GM12878 (cell line): ENCODE data around the gene GNAZ. TPM values are rescaled to one million over a fixed set of nuclear protein-coding genes. Genes with fewer than 3 reads are reported as not detected.

Experiments used
- ATAC-seq: fragments of 200-7000 bp; cut with Tn5 transposase; 3 replicates; pipeline ENCODE4 v1.9.1; 2020; ENCODE audit warnings: mild to moderate bottlenecking, moderate library complexity
- BruUV-seq: library from RNA; stranded (reverse); fragments of 400-500 nt; replicated peaks from 2 replicates; lab custom pipeline; 2021; lab: Mats Ljungman, UMichigan
- CTCF ChIA-PET: fragments of 300-600 bp; sonication (Branson Sonifier 250); formaldehyde crosslinking; extraction: SDS; loops from one replicate; lab custom pipeline; 2021; ENCODE audit warnings: inconsistent platforms; lab: Yijun Ruan, JAX
- POLR2A ChIA-PET: fragments of 350-600 bp; formaldehyde crosslinking; extraction: SDS; loops from one replicate; lab custom pipeline; 2021; ENCODE audit warnings: inconsistent platforms; lab: Charles Lee
- RAD21 ChIA-PET: fragments of 300-600 bp; sonication (Branson Sonifier 250); formaldehyde crosslinking; loops from one replicate; lab custom pipeline; 2023; ENCODE audit warnings: antibody characterized with exemption; ENCODE audit not compliant: unreplicated experiment; lab: Charles Lee
- SMC1A ChIA-PET: fragments of 300-600 bp; sonication (Branson Sonifier 250); formaldehyde crosslinking; loops from one replicate; lab custom pipeline; 2023; ENCODE audit not compliant: unreplicated experiment, uncharacterized antibody; lab: Charles Lee
- DNase-seq: peaks from one replicate; pipeline ENCODE4 v3.0.0-alpha.2; 2011; ENCODE audit warnings: low read depth, low spot score
- FAIRE-seq: peaks from 3 replicates; lab custom pipeline; 2011; peaks lifted over from hg19 to GRCh38; lab: Jason Lieb, UNC
- H2AFZ ChIP-seq: 2 replicates; pipeline ENCODE4 v1.6.0; 2011; ENCODE audit warnings: low read depth, low read length, control low read depth; ENCODE audit not compliant: control insufficient read depth
- H3K27ac ChIP-seq: 2 replicates; pipeline ENCODE4 v1.5.1; 2011; ENCODE audit warnings: control low read depth; ENCODE audit not compliant: control insufficient read depth, insufficient read depth
- H3K27me3 ChIP-seq, 2 experiments: replicated peaks in 1 of 2; 2 replicates each; pipeline versions ENCODE4 v1.6.0 to v1.6.1; 2011; ENCODE audit warnings: low read length in 1 of 2; ENCODE audit not compliant: control insufficient read depth in 2 of 2, insufficient read depth in 2 of 2
- H3K36me3 ChIP-seq, 2 experiments: 2 replicates each; pipeline ENCODE4 v1.5.1; 2011; ENCODE audit warnings: low read length in 1 of 2; ENCODE audit not compliant: control insufficient read depth in 2 of 2, insufficient read depth in 2 of 2
- H3K4me1 ChIP-seq: 2 replicates; pipeline ENCODE4 v1.6.1; 2011; ENCODE audit warnings: mild to moderate bottlenecking, low read length, moderate library complexity, mixed read lengths; ENCODE audit not compliant: control insufficient read depth, insufficient read depth
- H3K4me2 ChIP-seq: 2 replicates; pipeline ENCODE4 v1.6.0; 2011; ENCODE audit warnings: control low read depth; ENCODE audit not compliant: control insufficient read depth, insufficient read depth
- H3K4me3 ChIP-seq: fragments of 200-600 bp; sonication (generic); 2 replicates; pipeline ENCODE4 v1.5.1; 2016
- H3K79me2 ChIP-seq: 2 replicates; pipeline ENCODE4 v1.6.0; 2011; ENCODE audit warnings: low read length; ENCODE audit not compliant: control insufficient read depth, insufficient read depth
- H3K9ac ChIP-seq: 2 replicates; pipeline ENCODE4 v1.8.0; 2011; ENCODE audit warnings: low read length, control low read depth, mixed read lengths; ENCODE audit not compliant: control insufficient read depth, insufficient read depth
- H3K9me3 ChIP-seq: replicated peaks from 3 replicates; pipeline ENCODE4 v1.5.1; 2011; ENCODE audit warnings: mild to moderate bottlenecking, low read length; ENCODE audit not compliant: control insufficient read depth, insufficient read depth
- H4K20me1 ChIP-seq: 2 replicates; pipeline ENCODE4 v1.6.0; 2011; ENCODE audit not compliant: control insufficient read depth, insufficient read depth
- ASH2L ChIP-seq: fragments of 300-600, 200-600 bp; sonication (generic); IDR thresholded peaks from 2 replicates; pipeline ENCODE4 v1.6.1; 2017; ENCODE audit warnings: low read depth, mild to moderate bottlenecking, borderline replicate concordance
- BHLHE40 ChIP-seq, 2 experiments: fragments of 450-650 bp in 1 of 2; IDR thresholded peaks; 2 replicates each; pipeline ENCODE4 v1.6.1; 2011 to 2017; ENCODE audit warnings: low read depth in 2 of 2, borderline replicate concordance in 1 of 2, improper control_type of control experiment in 1 of 2, low read length in 1 of 2, mild to moderate bottlenecking in 1 of 2
- ESRRA ChIP-seq: IDR thresholded peaks from 2 replicates; pipeline ENCODE4 v1.6.1; 2012; ENCODE audit warnings: mild to moderate bottlenecking, low read length, improper control_type of control experiment
- JUNB ChIP-seq: IDR thresholded peaks from 2 replicates; pipeline ENCODE4 v1.6.1; 2016; ENCODE audit warnings: antibody characterized with exemption, mild to moderate bottlenecking
- JUND ChIP-seq: IDR thresholded peaks from 2 replicates; pipeline ENCODE4 v1.6.1; 2012; ENCODE audit warnings: low read depth, mild to moderate bottlenecking, low read length, improper control_type of control experiment, moderate library complexity
- TCF12 ChIP-seq: IDR thresholded peaks from 2 replicates; pipeline ENCODE4 v1.6.1; 2011; ENCODE audit warnings: low read depth, mild to moderate bottlenecking, low read length
- ZNF207 ChIP-seq: fragments of 450-650 bp; IDR thresholded peaks from 2 replicates; pipeline ENCODE4 v1.6.1; 2014; ENCODE audit warnings: antibody characterized with exemption, mild to moderate bottlenecking, borderline replicate concordance
- WGBS: methylation state at CpG from one replicate; pipeline ENCODE4 v1.1.6; 2016; ENCODE audit warnings: low lambda C conversion rate; ENCODE audit not compliant: insufficient replicate concordance, insufficient coverage; ENCODE audit errors: missing lambda C conversion rate; 5-methylcytosine and 5-hydroxymethylcytosine counted together
- in situ Hi-C: fragments of 300-500 bp; cut with MboI; formaldehyde crosslinking; loops from 9 replicates; pipeline ENCODE4 v1.14.3; 2018; ENCODE audit warnings: mixed read lengths
- intact Hi-C: fragments of 100-400 bp; cut with micrococcal nuclease; formaldehyde crosslinking; loops from one replicate; pipeline ENCODE4 v1.14.2; 2022; ENCODE audit not compliant: unreplicated experiment
- polyA plus RNA-seq, 11 experiments: library from polyadenylated mRNA; depleted of rRNA in 4 of 11; unstranded in 6 of 11; stranded (reverse) in 5 of 11; fragments of >200 nt; fragmentation: Nextera tagmentation in 4 of 11; fragmentation: Illumina TruSeq in 1 of 11; extraction: Ambion mirVana in 4 of 11; extraction: Trizol in 1 of 11; gene quantifications; 1 replicate in 1 of 11; 2 replicates in 10 of 11; pipeline versions ENCODE4 v1.2.1 to v1.2.3, GENCODE V29; 2011 to 2016; ENCODE audit warnings: inconsistent platforms in 2 of 11, missing spikeins in 2 of 11, low read depth in 1 of 11
- total RNA-seq, 4 experiments: library from RNA; depleted of rRNA in 3 of 4; stranded (reverse); fragments of >200 nt in 3 of 4; fragmentation: Illumina TruSeq in 1 of 4; extraction: Trizol in 1 of 4; gene quantifications; 2 replicates each; pipeline versions ENCODE4 v1.2.1 to v1.2.3, GENCODE V29; 2013 to 2021

GNAZ gene
- total and polyA plus RNA-seq, 10 of the 15 experiments (the other 5 are each of a cell fraction or from before 2014, with no cell fraction given), result 0.09 to 1.0 (median 0.44) TPM; not detected in 1

DNA sequence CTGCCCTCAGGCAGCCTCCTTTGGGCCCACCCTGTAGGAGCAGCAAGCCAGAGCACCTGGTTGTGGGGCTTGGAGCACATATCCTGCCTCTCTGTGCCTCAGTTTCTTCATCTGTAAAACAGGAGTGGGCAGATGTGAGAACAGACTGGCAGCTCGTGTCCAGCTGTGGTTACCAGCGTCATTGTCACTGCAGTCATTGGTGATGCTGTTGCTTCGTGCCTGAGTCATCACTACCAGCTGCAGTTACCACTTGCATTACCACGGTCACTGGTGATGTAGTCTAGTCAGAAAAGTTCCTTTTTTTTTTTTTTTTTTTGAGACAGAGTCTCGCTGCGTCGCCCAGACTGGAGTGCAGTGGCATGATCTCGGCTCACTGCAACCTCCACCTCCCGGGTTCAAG, 51.1 kb downstream of the GNAZ start:
- ChIA-PET RAD21 (interaction anchor here (1.4 to 13.5 kb wide), 3 partner anchors 9 to 163 kb away, joined by 3 to 281 read pairs (median 5); no protein-coding TSS in a partner anchor), CTCF (interaction anchor here (0.9 to 13.8 kb wide), 4 partner anchors 12 to 368 kb away, joined by 3 to 211 read pairs (median 4); no protein-coding TSS in a partner anchor), SMC1A (interaction anchor here (0.6 to 7.3 kb wide), 4 partner anchors 11 to 165 kb away, joined by 3 to 82 read pairs (median 8); no protein-coding TSS in a partner anchor), POLR2A (interaction anchor here (0.7 to 1.6 kb wide), 3 partner anchors 101 to 161 kb away, joined by 3 to 6 read pairs (median 4); no protein-coding TSS in a partner anchor)
- H3K36me3 ChIP-seq, result no peaks in the 10 kb centered on the region
- no peak overlapping the region for H3K9ac ChIP-seq
- H3K27me3 ChIP-seq, result no peaks in the 10 kb centered on the region
- H3K79me2 ChIP-seq, result no peaks in the 10 kb centered on the region
- H3K27ac ChIP-seq, result no peak overlapping the region
- BruUV-seq, result no TSS peak
- TF ChIP-seq ZNF207, result no peak
- no peak for TF ChIP-seq JUND
- TF ChIP-seq JUNB, result no peak
- TF ChIP-seq BHLHE40 (IDR thresholded peaks at IDR 0.05; ENCODE audit: borderline replicate concordance in 1 of 2, low read depth in 2 of 2, low read length in 1 of 2), result 0 out of 4 replicates have a peak, but pooled peaks of 1 of the 2 experiments have one; percentile 4
- no peak for TF ChIP-seq ESRRA
- TF ChIP-seq ASH2L, result no peak
- 0 out of 2 replicates have a peak, but pooled peaks have one; percentile 44 for TF ChIP-seq TCF12
- H4K20me1 ChIP-seq, result no peaks in the 10 kb centered on the region
- H2AFZ ChIP-seq, result no peak overlapping the region
- no peak overlapping the region for H3K4me3 ChIP-seq
- FAIRE-seq (no peak), DNase-seq (no peak), ATAC-seq (peak; percentile 56)
- in situ Hi-C loops, result loop anchor here (5.0 to 10.0 kb wide), 2 partner anchors 269 to 337 kb away; no protein-coding TSS in a partner anchor
- intact Hi-C loops, result loop anchor here (10.0 kb wide), 3 partner anchors 277 to 347 kb away; no protein-coding TSS in a partner anchor
- H3K4me2 ChIP-seq, result no peak overlapping the region
- no peaks in the 10 kb centered on the region for H3K9me3 ChIP-seq
- no peaks in the 10 kb centered on the region for H3K4me1 ChIP-seq
- 21% methylated on average over 5 of the region's 9 CpGs for WGBS
